ENCODE data around the gene RPS26. TPM values are rescaled to one million over a fixed set of nuclear protein-coding genes. Genes with fewer than 3 reads are reported as not detected.
A peak's percentile ranks its signal among the peaks of the same experiment; 100 is the strongest.

The RPS26 gene
- total and polyA plus RNA-seq, 8 donors, result 22.3 to 1,748 (median 874) TPM

GRCh38 chr12:56086608-56087007 lies 44.9 kb downstream of the RPS26 start:
- H3K4me3 ChIP-seq, result peak overlapping the region in 1 of 4 donors; percentile 13
- peaks cover 10 to 67% (median 46%) of the 10 kb centered on the region in 4 donors for H3K36me3 ChIP-seq
- H3K27ac ChIP-seq, result peak overlapping the region; percentile 66 to 96 (median 79)
- peaks cover 8 to 59% (median 45%) of the 10 kb centered on the region in 4 donors for H3K4me1 ChIP-seq
- H3K27me3 ChIP-seq, result no peaks in the 10 kb centered on the region
- no peaks in the 10 kb centered on the region for H3K9me3 ChIP-seq
- WGBS, 5 donors, result 54 to 76% (median 67%) methylated on average over 5 to 6 of the region's 6 CpGs
- intact Hi-C loops (cut with DNase I; ENCODE audit: low total_unique reads), result no loop called here
- no peak for DNase-seq
- TF ChIP-seq, protein P1, sequence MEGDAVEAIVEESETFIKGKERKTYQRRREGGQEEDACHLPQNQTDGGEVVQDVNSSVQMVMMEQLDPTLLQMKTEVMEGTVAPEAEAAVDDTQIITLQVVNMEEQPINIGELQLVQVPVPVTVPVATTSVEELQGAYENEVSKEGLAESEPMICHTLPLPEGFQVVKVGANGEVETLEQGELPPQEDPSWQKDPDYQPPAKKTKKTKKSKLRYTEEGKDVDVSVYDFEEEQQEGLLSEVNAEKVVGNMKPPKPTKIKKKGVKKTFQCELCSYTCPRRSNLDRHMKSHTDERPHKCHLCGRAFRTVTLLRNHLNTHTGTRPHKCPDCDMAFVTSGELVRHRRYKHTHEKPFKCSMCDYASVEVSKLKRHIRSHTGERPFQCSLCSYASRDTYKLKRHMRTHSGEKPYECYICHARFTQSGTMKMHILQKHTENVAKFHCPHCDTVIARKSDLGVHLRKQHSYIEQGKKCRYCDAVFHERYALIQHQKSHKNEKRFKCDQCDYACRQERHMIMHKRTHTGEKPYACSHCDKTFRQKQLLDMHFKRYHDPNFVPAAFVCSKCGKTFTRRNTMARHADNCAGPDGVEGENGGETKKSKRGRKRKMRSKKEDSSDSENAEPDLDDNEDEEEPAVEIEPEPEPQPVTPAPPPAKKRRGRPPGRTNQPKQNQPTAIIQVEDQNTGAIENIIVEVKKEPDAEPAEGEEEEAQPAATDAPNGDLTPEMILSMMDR (IDR thresholded peaks at IDR 0.05), result no peak
- TF ChIP-seq POLR2AphosphoS5 (IDR thresholded peaks at IDR 0.05), result no peak
- no peak for TF ChIP-seq POLR2A (IDR thresholded peaks at IDR 0.05)
- no peak for TF ChIP-seq EP300 (IDR thresholded peaks at IDR 0.05)

DNA sequence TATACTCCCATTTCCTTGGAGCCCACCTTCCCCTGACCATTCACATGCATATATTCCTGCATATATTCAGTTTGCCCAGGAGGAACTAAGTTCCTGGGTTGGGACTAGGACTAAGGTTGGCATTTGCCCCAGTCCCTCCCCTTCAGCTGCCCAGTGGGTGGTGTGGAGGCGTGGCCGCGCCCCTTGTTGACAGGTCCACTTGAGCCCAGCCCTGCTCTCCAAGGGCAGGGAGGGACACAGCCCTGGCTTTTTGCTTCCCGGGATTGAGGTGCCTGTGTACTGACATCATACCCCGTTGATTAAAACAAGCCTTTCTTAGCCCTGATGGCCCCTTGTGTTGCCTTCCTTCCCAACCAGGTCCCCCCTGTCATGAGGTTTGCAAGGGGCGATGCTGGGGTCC lies 45.5 kb downstream of the RPS26 start:
- 42 to 59% (median 49%) methylated on average over 5 to 6 of the region's 6 CpGs for WGBS, 5 donors
- H3K36me3 ChIP-seq, result peaks cover 10 to 73% (median 46%) of the 10 kb centered on the region in 4 donors
- peak; percentile 91 to 97 for DNase-seq
- H3K4me3 ChIP-seq, result peak overlapping the region in 1 of 4 donors; percentile 26
- H3K4me1 ChIP-seq, result peaks cover 8 to 59% (median 44%) of the 10 kb centered on the region in 4 donors
- no peaks in the 10 kb centered on the region for H3K27me3 ChIP-seq
- no peaks in the 10 kb centered on the region for H3K9me3 ChIP-seq
- intact Hi-C loops (cut with DNase I; ENCODE audit: low total_unique reads), result no loop called here
- H3K27ac ChIP-seq, result peak overlapping the region; percentile 66 to 96 (median 79)
- TF ChIP-seq POLR2AphosphoS5 (IDR thresholded peaks at IDR 0.05), result peak in 2 of 3 donors; percentile 18 to 79
- no peak for TF ChIP-seq EP300 (IDR thresholded peaks at IDR 0.05)

Other genes with a start within 250 kb of the RPS26 start
- 100 to 1,000 TPM in 1 of 5 donors, 10 to 100 TPM in 4; 16.1 to 200 (median 60.1) TPM for gene SARNP, start 224.2 kb upstream of the RPS26 start, total RNA-seq
- 10 to 100 TPM; 93.1 to 99.3 (median 94.2) TPM for gene SARNP, start 224.2 kb upstream of the RPS26 start, polyA plus RNA-seq
- gene ORMDL2, start 223.9 kb upstream of the RPS26 start, total RNA-seq, result 10 to 100 TPM in 1 of 5 donors, 1 to 10 TPM in 2, under 1 TPM in 1, not detected in 1; 0.89 to 12.7 (median 4.3) TPM
- gene ORMDL2, start 223.9 kb upstream of the RPS26 start, polyA plus RNA-seq, result 10 to 100 TPM; 16.8 to 53.9 (median 33.7) TPM
- 10 to 100 TPM in 3 of 5 donors, 1 to 10 TPM in 2; 7.2 to 30.8 (median 12.5) TPM for gene DNAJC14, start 212.3 kb upstream of the RPS26 start, total RNA-seq
- gene DNAJC14, start 212.3 kb upstream of the RPS26 start, polyA plus RNA-seq, result 10 to 100 TPM in 2 of 3 donors, 1 to 10 TPM in 1; 7.8 to 14.0 (median 10.5) TPM
- 10 to 100 TPM in 3 of 5 donors, 1 to 10 TPM in 2; 7.8 to 18.0 (median 11.6) TPM for gene MMP19, start 199.0 kb upstream of the RPS26 start, total RNA-seq
- gene MMP19, start 199.0 kb upstream of the RPS26 start, polyA plus RNA-seq, result 10 to 100 TPM in 1 of 3 donors, 1 to 10 TPM in 2; 2.7 to 13.0 (median 5.8) TPM
- 10 to 100 TPM in 2 of 5 donors, 1 to 10 TPM in 3; 1.2 to 59.4 (median 9.8) TPM for gene PYM1, start 114.0 kb upstream of the RPS26 start, total RNA-seq
- gene PYM1, start 114.0 kb upstream of the RPS26 start, polyA plus RNA-seq, result 10 to 100 TPM; 42.8 to 54.8 (median 42.8) TPM
- gene DGKA, start 110.8 kb upstream of the RPS26 start, total RNA-seq, result 100 to 1,000 TPM in 1 of 5 donors, 10 to 100 TPM in 4; 56.0 to 418 (median 92.0) TPM
- gene DGKA, start 110.8 kb upstream of the RPS26 start, polyA plus RNA-seq, result 100 to 1,000 TPM in 1 of 3 donors, 10 to 100 TPM in 2; 13.0 to 123 (median 27.6) TPM
- gene PMEL, start 75.9 kb upstream of the RPS26 start, total RNA-seq, result 1 to 10 TPM in 2 of 5 donors, under 1 TPM in 2, not detected in 1; 0.58 to 4.0 (median 1.0) TPM
- gene PMEL, start 75.9 kb upstream of the RPS26 start, polyA plus RNA-seq, result 1 to 10 TPM in 2 of 3 donors, under 1 TPM in 1; 0.75 to 2.1 (median 1.3) TPM
- 100 to 1,000 TPM in 1 of 5 donors, 10 to 100 TPM in 3, 1 to 10 TPM in 1; 4.1 to 124 (median 12.3) TPM for gene CDK2, start 75.1 kb upstream of the RPS26 start, total RNA-seq
- gene CDK2, start 75.1 kb upstream of the RPS26 start, polyA plus RNA-seq, result 10 to 100 TPM; 12.5 to 18.4 (median 17.5) TPM
- gene RAB5B, start 67.8 kb upstream of the RPS26 start, total RNA-seq, result 100 to 1,000 TPM in 1 of 5 donors, 10 to 100 TPM in 4; 17.1 to 100 (median 75.1) TPM
- gene RAB5B, start 67.8 kb upstream of the RPS26 start, polyA plus RNA-seq, result 10 to 100 TPM; 52.4 to 92.4 (median 61.3) TPM
- 10 to 100 TPM in 2 of 5 donors, 1 to 10 TPM in 3; 9.0 to 67.7 (median 10.0) TPM for gene SUOX, start 44.6 kb upstream of the RPS26 start, total RNA-seq
- gene SUOX, start 44.6 kb upstream of the RPS26 start, polyA plus RNA-seq, result 10 to 100 TPM in 2 of 3 donors, 1 to 10 TPM in 1; 8.4 to 14.3 (median 11.8) TPM
- 10 to 100 TPM in 1 of 5 donors, 1 to 10 TPM in 4; 2.3 to 15.6 (median 3.5) TPM for gene IKZF4, start 20.9 kb upstream of the RPS26 start, total RNA-seq
- gene IKZF4, start 20.9 kb upstream of the RPS26 start, polyA plus RNA-seq, result 1 to 10 TPM; 1.5 to 2.9 (median 2.4) TPM
- 100 to 1,000 TPM; 218 to 367 (median 286) TPM for gene ERBB3, start 38.2 kb downstream of the RPS26 start, total RNA-seq
- gene ERBB3, start 38.2 kb downstream of the RPS26 start, polyA plus RNA-seq, result 10 to 100 TPM; 26.6 to 45.9 (median 43.1) TPM
- 100 to 1,000 TPM in 2 of 5 donors, 10 to 100 TPM in 3; 33.8 to 144 (median 68.7) TPM for gene PA2G4, start 62.6 kb downstream of the RPS26 start, total RNA-seq
- 100 to 1,000 TPM in 1 of 3 donors, 10 to 100 TPM in 2; 74.1 to 101 (median 95.1) TPM for gene PA2G4, start 62.6 kb downstream of the RPS26 start, polyA plus RNA-seq
- gene RPL41, start 74.7 kb downstream of the RPS26 start, total RNA-seq, result 1,000 to 10,000 TPM; 1,483 to 3,736 (median 1,919) TPM
- 1,000 to 10,000 TPM; 5,931 to 8,449 (median 6,584) TPM for gene RPL41, start 74.7 kb downstream of the RPS26 start, polyA plus RNA-seq
- gene ZC3H10, start 76.3 kb downstream of the RPS26 start, total RNA-seq, result 1 to 10 TPM in 3 of 5 donors, under 1 TPM in 2; under 0.01 to 5.8 (median 3.1) TPM
- 1 to 10 TPM; 1.5 to 2.2 (median 1.8) TPM for gene ZC3H10, start 76.3 kb downstream of the RPS26 start, polyA plus RNA-seq
- gene ESYT1, start 86.3 kb downstream of the RPS26 start, total RNA-seq, result 100 to 1,000 TPM in 1 of 5 donors, 10 to 100 TPM in 4; 23.3 to 142 (median 63.7) TPM
- 10 to 100 TPM in 2 of 3 donors, 1 to 10 TPM in 1; 8.6 to 32.8 (median 13.8) TPM for gene ESYT1, start 86.3 kb downstream of the RPS26 start, polyA plus RNA-seq
- 10 to 100 TPM in 3 of 5 donors, 1 to 10 TPM in 1, not detected in 1; 4.9 to 24.3 (median 20.6) TPM for gene MYL6B, start 110.7 kb downstream of the RPS26 start, total RNA-seq
- 10 to 100 TPM; 53.4 to 98.1 (median 60.2) TPM for gene MYL6B, start 110.7 kb downstream of the RPS26 start, polyA plus RNA-seq
- gene MYL6, start 116.4 kb downstream of the RPS26 start, total RNA-seq, result 1,000 to 10,000 TPM; 1,132 to 3,648 (median 2,772) TPM
- gene MYL6, start 116.4 kb downstream of the RPS26 start, polyA plus RNA-seq, result 1,000 to 10,000 TPM; 3,181 to 4,672 (median 3,569) TPM
- 100 to 1,000 TPM in 2 of 5 donors, 10 to 100 TPM in 3; 58.0 to 131 (median 72.1) TPM for gene SMARCC2, start 147.6 kb downstream of the RPS26 start, total RNA-seq
- gene SMARCC2, start 147.6 kb downstream of the RPS26 start, polyA plus RNA-seq, result 10 to 100 TPM; 12.5 to 25.7 (median 20.1) TPM
- gene RNF41, start 180.0 kb downstream of the RPS26 start, total RNA-seq, result 10 to 100 TPM; 29.4 to 92.4 (median 52.7) TPM
- gene RNF41, start 180.0 kb downstream of the RPS26 start, polyA plus RNA-seq, result 10 to 100 TPM; 10.4 to 20.5 (median 17.4) TPM
- gene NABP2, start 182.4 kb downstream of the RPS26 start, total RNA-seq, result 10 to 100 TPM in 2 of 5 donors, 1 to 10 TPM in 3; 1.2 to 13.9 (median 8.0) TPM
- 10 to 100 TPM; 22.2 to 36.5 (median 28.0) TPM for gene NABP2, start 182.4 kb downstream of the RPS26 start, polyA plus RNA-seq
- 100 to 1,000 TPM in 1 of 5 donors, 10 to 100 TPM in 1, 1 to 10 TPM in 1, not detected in 2; 8.0 to 450 (median 18.7) TPM for gene SLC39A5, start 188.1 kb downstream of the RPS26 start, total RNA-seq
- gene SLC39A5, start 188.1 kb downstream of the RPS26 start, polyA plus RNA-seq, result under 1 TPM in 2 of 3 donors, not detected in 1; 0.15 to 1.00 TPM
- 10 to 100 TPM in 4 of 5 donors, 1 to 10 TPM in 1; 2.3 to 28.3 (median 14.2) TPM for gene ANKRD52, start 216.5 kb downstream of the RPS26 start, total RNA-seq
- gene ANKRD52, start 216.5 kb downstream of the RPS26 start, polyA plus RNA-seq, result 1 to 10 TPM; 3.1 to 6.7 (median 3.4) TPM
- 10 to 100 TPM in 2 of 5 donors, 1 to 10 TPM in 3; 6.8 to 86.4 (median 9.4) TPM for gene COQ10A, start 225.0 kb downstream of the RPS26 start, total RNA-seq
- gene COQ10A, start 225.0 kb downstream of the RPS26 start, polyA plus RNA-seq, result 10 to 100 TPM in 1 of 3 donors, 1 to 10 TPM in 2; 4.4 to 10.1 (median 7.0) TPM

Data from stomach (tissue), 9 donors.